ENCODE measurements around the gene TFPI. TPM values are rescaled to one million over a fixed set of nuclear protein-coding genes. Genes with fewer than 3 reads are reported as not detected.

The TFPI gene
- total and polyA plus RNA-seq, 8 donors, result 7.5 to 118 (median 16.8) TPM

GRCh38 chr2:187477051-187477450 lies 77.2 kb downstream of the TFPI start:
- DNase-seq, result no peak
- Histone ChIP-seq H3K4me1 (no peaks in the 10 kb centered on the region), H3K27me3 (no peaks in the 10 kb centered on the region), H3K27ac (no peak overlapping the region), H3K9me3 (no peaks in the 10 kb centered on the region), H3K4me3 (no peak overlapping the region), H3K36me3 (no peaks in the 10 kb centered on the region)
- TF ChIP-seq EP300 (IDR thresholded peaks at IDR 0.05) (no peak), CTCF (IDR thresholded peaks at IDR 0.05) (no peak), POLR2AphosphoS5 (IDR thresholded peaks at IDR 0.05) (no peak), POLR2A (IDR thresholded peaks at IDR 0.05) (no peak)
- intact Hi-C loops (cut with DNase I; ENCODE audit: low total_unique reads), result no loop called here

- Histone ChIP-seq H3K36me3 (no peaks in the 10 kb centered on the region), H3K27ac (no peak overlapping the region), H3K27me3 (no peaks in the 10 kb centered on the region), H3K9me3 (no peaks in the 10 kb centered on the region), H3K4me1 (no peaks in the 10 kb centered on the region), H3K4me3 (no peak overlapping the region)
- 67 to 77% (median 68%) methylated on average over 2 of the region's 2 CpGs for WGBS, 5 donors
- TF ChIP-seq POLR2A (IDR thresholded peaks at IDR 0.05) (no peak), CTCF (IDR thresholded peaks at IDR 0.05) (no peak), EP300 (IDR thresholded peaks at IDR 0.05) (no peak), POLR2AphosphoS5 (IDR thresholded peaks at IDR 0.05) (no peak)
- no peak for DNase-seq
- intact Hi-C loops (cut with DNase I; ENCODE audit: low total_unique reads), result no loop called here
Measured at GRCh38 chr2:187475499-187476248, 78.6 kb downstream of the TFPI start.

- Histone ChIP-seq H3K36me3 (no peaks in the 10 kb centered on the region), H3K9me3 (no peaks in the 10 kb centered on the region), H3K27ac (no peak overlapping the region), H3K27me3 (no peaks in the 10 kb centered on the region), H3K4me1 (no peaks in the 10 kb centered on the region), H3K4me3 (no peak overlapping the region)
- WGBS, 5 donors, result 87 to 97% (median 91%) methylated on average over 2 of the region's 2 CpGs
- intact Hi-C loops (cut with DNase I; ENCODE audit: low total_unique reads), result no loop called here
- TF ChIP-seq CTCF (IDR thresholded peaks at IDR 0.05), result no peak
- TF ChIP-seq POLR2AphosphoS5 (IDR thresholded peaks at IDR 0.05), result no peak
- TF ChIP-seq EP300 (IDR thresholded peaks at IDR 0.05), result no peak
- no peak for TF ChIP-seq POLR2A (IDR thresholded peaks at IDR 0.05)
- no peak for DNase-seq
Measured at GRCh38 chr2:187470698-187471097, 83.5 kb downstream of the TFPI start.

- no peak overlapping the region for H3K27ac ChIP-seq
- no peak overlapping the region for H3K4me3 ChIP-seq
- intact Hi-C loops (cut with DNase I; ENCODE audit: low total_unique reads), result no loop called here
- no peaks in the 10 kb centered on the region for H3K4me1 ChIP-seq
- no peaks in the 10 kb centered on the region for H3K9me3 ChIP-seq
- no peaks in the 10 kb centered on the region for H3K36me3 ChIP-seq
- no peak for DNase-seq
- no peaks in the 10 kb centered on the region for H3K27me3 ChIP-seq
- no peak for TF ChIP-seq POLR2AphosphoS5 (IDR thresholded peaks at IDR 0.05)
- no peak for TF ChIP-seq CTCF (IDR thresholded peaks at IDR 0.05)
- TF ChIP-seq POLR2A (IDR thresholded peaks at IDR 0.05), result no peak
- TF ChIP-seq EP300 (IDR thresholded peaks at IDR 0.05), result no peak
Measured at GRCh38 chr2:187469538-187469937, 84.7 kb downstream of the TFPI start.
